Endothelial cell of umbilical vein (primary cell): ENCODE measurements around the gene TARBP1. TPM values are rescaled to one million over a fixed set of nuclear protein-coding genes. Genes with fewer than 3 reads are reported as not detected.

Experiments used
- BruUV-seq: library from RNA; stranded (reverse); fragments of 400-500 nt; replicated peaks from 2 replicates; lab custom pipeline; 2021; lab: Mats Ljungman, UMichigan
- CTCF ChIA-PET: fragments of 300-600, 350-600 bp; sonication (Branson Sonifier 250); formaldehyde crosslinking; loops from one replicate; lab custom pipeline; 2021; ENCODE audit warnings: antibody characterized with exemption, inconsistent platforms; lab: Charles Lee
- POLR2A ChIA-PET: fragments of 300-600, 350-600 bp; sonication (Branson Sonifier 250); formaldehyde crosslinking; loops from one replicate; lab custom pipeline; 2021; ENCODE audit warnings: antibody characterized with exemption, inconsistent platforms; lab: Charles Lee
- DNase-seq: peaks from one replicate; pipeline ENCODE4 v3.0.0-alpha.2; 2011; ENCODE audit warnings: low read depth, low spot score
- FAIRE-seq: peaks from 2 replicates; lab custom pipeline; 2011; peaks lifted over from hg19 to GRCh38; lab: Jason Lieb, UNC
- H2AFZ ChIP-seq: 2 replicates; pipeline ENCODE4 v1.6.0; 2012; ENCODE audit warnings: low read depth, low read length, control low read depth, inconsistent platforms
- H3K27ac ChIP-seq: 2 replicates; pipeline ENCODE4 v1.5.1; 2011; ENCODE audit warnings: low read depth, mild to moderate bottlenecking, control low read depth, low read length, moderate library complexity; ENCODE audit not compliant: insufficient read depth
- H3K27me3 ChIP-seq, 2 experiments: 2 replicates each; pipeline versions ENCODE4 v1.6.0 to v1.6.1; 2011; ENCODE audit warnings: low read length in 2 of 2, mixed read lengths in 1 of 2; ENCODE audit not compliant: control insufficient read depth in 2 of 2, insufficient read depth in 2 of 2
- H3K36me3 ChIP-seq, 2 experiments: 2 replicates in 1 of 2; 3 replicates in 1 of 2; pipeline ENCODE4 v1.5.1; 2011; ENCODE audit warnings: low read length in 2 of 2, mild to moderate bottlenecking in 1 of 2, moderate library complexity in 1 of 2; ENCODE audit not compliant: control insufficient read depth in 2 of 2, insufficient read depth in 2 of 2; ENCODE audit errors: extremely low read depth in 1 of 2
- H3K4me1 ChIP-seq: 3 replicates; pipeline ENCODE4 v1.5.1; 2011; ENCODE audit warnings: mild to moderate bottlenecking, low read length; ENCODE audit not compliant: control insufficient read depth, insufficient read depth; ENCODE audit errors: extremely low read depth
- H3K4me2 ChIP-seq: 2 replicates; pipeline ENCODE4 v1.6.1; 2011; ENCODE audit warnings: low read length, control low read depth, mixed read lengths; ENCODE audit not compliant: insufficient read depth
- H3K4me3 ChIP-seq, 3 experiments: fragments of 200-600 bp in 1 of 3; sonication (generic), shearing (Covaris generic) in 1 of 3; replicated peaks in 1 of 3; 2 replicates each; pipeline ENCODE4 v1.5.1; 2011 to 2016; ENCODE audit warnings: control low read depth in 3 of 3, low read length in 3 of 3, mild to moderate bottlenecking in 2 of 3, inconsistent platforms in 1 of 3, low read depth in 1 of 3, moderate library complexity in 1 of 3; ENCODE audit not compliant: insufficient read depth in 1 of 3
- H3K79me2 ChIP-seq: 2 replicates; pipeline ENCODE4 v1.6.0; 2012; ENCODE audit warnings: low read length, inconsistent platforms; ENCODE audit not compliant: control insufficient read depth, insufficient read depth
- H3K9ac ChIP-seq: replicated peaks from 2 replicates; pipeline ENCODE3; 2011; ENCODE audit warnings: low read length, control low read depth; ENCODE audit not compliant: insufficient read depth; ENCODE audit errors: extremely low read depth
- H3K9me1 ChIP-seq: replicated peaks from 3 replicates; pipeline ENCODE4 v1.6.0; 2011; ENCODE audit warnings: mild to moderate bottlenecking, low read length; ENCODE audit not compliant: control insufficient read depth, insufficient read depth; ENCODE audit errors: extremely low read depth
- H3K9me3 ChIP-seq: replicated peaks from 2 replicates; pipeline ENCODE4 v1.5.1; 2012; ENCODE audit warnings: low read length, inconsistent platforms; ENCODE audit not compliant: control insufficient read depth, insufficient read depth
- H4K20me1 ChIP-seq: replicated peaks from 2 replicates; pipeline ENCODE3; 2011; ENCODE audit warnings: mild to moderate bottlenecking, low read length; ENCODE audit not compliant: control insufficient read depth, insufficient read depth; ENCODE audit errors: extremely low read depth
- CTCF ChIP-seq, 2 donors: IDR thresholded peaks; 1 replicate in 1 of 2; 2 replicates in 1 of 2; pipeline ENCODE4 v1.5.1; 2011; ENCODE audit warnings: low read length in 2 of 2, mild to moderate bottlenecking in 2 of 2, moderate library complexity in 2 of 2, control low read depth in 1 of 2, inconsistent platforms in 1 of 2, low read depth in 1 of 2; ENCODE audit not compliant: insufficient read depth in 1 of 2; ENCODE audit errors: extremely low read depth in 1 of 2
- EZH2 ChIP-seq: IDR thresholded peaks from 2 replicates; pipeline ENCODE4 v1.6.1; 2012; ENCODE audit warnings: borderline replicate concordance, low read depth, mild to moderate bottlenecking, moderate library complexity, low read length, inconsistent platforms; ENCODE audit not compliant: severe bottlenecking
- FOS ChIP-seq: IDR thresholded peaks from 2 replicates; pipeline ENCODE4 v1.6.1; 2011; ENCODE audit warnings: mild to moderate bottlenecking, low read length, moderate library complexity, borderline replicate concordance; ENCODE audit not compliant: insufficient read depth
- GATA2 ChIP-seq: IDR thresholded peaks from 2 replicates; pipeline ENCODE4 v1.7.0; 2011; ENCODE audit warnings: low read depth, mild to moderate bottlenecking, moderate library complexity, mixed read lengths, low read length; ENCODE audit not compliant: insufficient read length, insufficient read depth
- JUN ChIP-seq: IDR thresholded peaks from 2 replicates; pipeline ENCODE4 v1.6.1; 2011; ENCODE audit warnings: borderline replicate concordance, low read depth; ENCODE audit not compliant: insufficient read length, insufficient read depth
- MAX ChIP-seq: IDR thresholded peaks from 2 replicates; pipeline ENCODE4 v1.6.1; 2011; ENCODE audit not compliant: insufficient read depth, insufficient read length
- MYC ChIP-seq: IDR thresholded peaks from one replicate; pipeline ENCODE4 v1.6.1; 2011; ENCODE audit warnings: mild to moderate bottlenecking, low read depth, low read length
- POLR2A ChIP-seq: IDR thresholded peaks from 2 replicates; pipeline ENCODE4 v1.6.1; 2012; ENCODE audit warnings: low read depth, mild to moderate bottlenecking, control low read depth, low read length
- POLR2AphosphoS5 ChIP-seq: IDR thresholded peaks from 2 replicates; pipeline ENCODE4 v1.6.1; 2012; ENCODE audit warnings: low read depth, mild to moderate bottlenecking, control low read depth, low read length, moderate library complexity; ENCODE audit not compliant: insufficient read depth
- dilution Hi-C: fragments of 300-500 bp; cut with MboI; formaldehyde crosslinking; loops from one replicate; pipeline ENCODE4 v1.15.0; 2019; ENCODE audit warnings: low sequenced_read_pairs; ENCODE audit not compliant: extremely low pct_ligation_motif_present
- intact Hi-C: fragments of 100-400 bp; cut with micrococcal nuclease; formaldehyde crosslinking; loops from one replicate; pipeline ENCODE4 v1.10.0; 2022
- polyA plus RNA-seq, 4 experiments: library from polyadenylated mRNA; depleted of rRNA in 3 of 4; stranded (reverse) in 3 of 4; unstranded in 1 of 4; fragments of >200 nt; gene quantifications; 2 replicates each; pipeline versions ENCODE4 v1.2.1 to v1.2.3, GENCODE V29; 2011 to 2012; ENCODE audit warnings: missing spikeins in 1 of 4
- total RNA-seq: library from RNA; stranded (reverse); gene quantifications from 2 replicates; pipeline ENCODE4 v1.2.3, GENCODE V29; 2021

TARBP1 gene
- total and polyA plus RNA-seq, 2 donors (not counting 3 experiments of a cell fraction or from before 2014, with no cell fraction given) = 17.3 to 23.4 TPM

GRCh38 chr1:234386122-234386521 lies 92.9 kb downstream of the TARBP1 start:
- no peak overlapping the region for H3K27ac ChIP-seq
- no peak for TF ChIP-seq MYC
- TF ChIP-seq POLR2A = no peak
- no peak for TF ChIP-seq EZH2
- TF ChIP-seq JUN = no peak
- no peak for TF ChIP-seq POLR2AphosphoS5
- TF ChIP-seq CTCF (IDR thresholded peaks at IDR 0.05; ENCODE audit: extremely low read depth in 1 of 2, insufficient read depth in 1 of 2, low read depth in 1 of 2, low read length in 2 of 2) = no peak
- TF ChIP-seq MAX = no peak
- no peak for TF ChIP-seq GATA2
- no peak for TF ChIP-seq FOS
- H3K36me3 ChIP-seq = peaks cover 0 to 2% of the 10 kb centered on the region in 2 experiments
- no peak overlapping the region for H2AFZ ChIP-seq
- FAIRE-seq = no peak
- H3K27me3 ChIP-seq = no peaks in the 10 kb centered on the region
- H3K9me1 ChIP-seq = no peaks in the 10 kb centered on the region
- intact Hi-C loops = no loop called here
- ChIA-PET POLR2A (no interaction called here), CTCF (no interaction called here)
- H3K9ac ChIP-seq = no peak overlapping the region
- dilution Hi-C loops = no loop called here
- no peaks in the 10 kb centered on the region for H3K4me1 ChIP-seq
- H3K4me3 ChIP-seq = no peak overlapping the region
- H3K79me2 ChIP-seq = peaks cover 2% of the 10 kb centered on the region
- no peak for DNase-seq
- no peak overlapping the region for H3K4me2 ChIP-seq
- H3K9me3 ChIP-seq = no peaks in the 10 kb centered on the region
- H4K20me1 ChIP-seq = no peaks in the 10 kb centered on the region
- no TSS peak for BruUV-seq
